ENCODE measurements around the gene CPLX3.

Gene CPLX3

GRCh38 chr15:74824976-74825375 lies 1.5 kb upstream of the CPLX3 start:
- Histone ChIP-seq H3K9ac (ENCODE audit: low read depth, low read length) (no peak overlapping the region), H3K4me2 (ENCODE audit: low read length) (no peak overlapping the region), H3K27me3 (ENCODE audit: control insufficient read depth, insufficient read depth, low read length) (peaks cover 73% of the 10 kb centered on the region), H3K4me1 (ENCODE audit: control insufficient read depth, insufficient read depth, low read length) (peaks cover 7% of the 10 kb centered on the region), H3K9me3 (replicated peaks; ENCODE audit: low read length) (no peaks in the 10 kb centered on the region), H3K4me3 (ENCODE audit: low read length) (no peak overlapping the region), H3K36me3 (ENCODE audit: insufficient read depth, low read length) (no peaks in the 10 kb centered on the region)

- no peaks in the 10 kb centered on the region for H3K9me3 ChIP-seq (replicated peaks; ENCODE audit: low read length)
- H3K4me3 ChIP-seq (ENCODE audit: low read length): no peak overlapping the region
- peaks cover 7% of the 10 kb centered on the region for H3K4me1 ChIP-seq (ENCODE audit: control insufficient read depth, insufficient read depth, low read length)
- H3K9ac ChIP-seq (ENCODE audit: low read depth, low read length): no peak overlapping the region
- H3K36me3 ChIP-seq (ENCODE audit: insufficient read depth, low read length): no peaks in the 10 kb centered on the region
- H3K4me2 ChIP-seq (ENCODE audit: low read length): no peak overlapping the region
- H3K27me3 ChIP-seq (ENCODE audit: control insufficient read depth, insufficient read depth, low read length): peaks cover 64% of the 10 kb centered on the region
Observed at GRCh38 chr15:74825866-74826265, 561 bp upstream of the CPLX3 start.

GRCh38 chr15:74826921-74827320 lies 494 bp downstream of the CPLX3 start:
- Histone ChIP-seq H3K36me3 (ENCODE audit: insufficient read depth, low read length) (no peaks in the 10 kb centered on the region), H3K4me2 (ENCODE audit: low read length) (no peak overlapping the region), H3K27me3 (ENCODE audit: control insufficient read depth, insufficient read depth, low read length) (peaks cover 59% of the 10 kb centered on the region), H3K9ac (ENCODE audit: low read depth, low read length) (no peak overlapping the region), H3K9me3 (replicated peaks; ENCODE audit: low read length) (no peaks in the 10 kb centered on the region), H3K4me3 (ENCODE audit: low read length) (no peak overlapping the region), H3K4me1 (ENCODE audit: control insufficient read depth, insufficient read depth, low read length) (peaks cover 7% of the 10 kb centered on the region)

GRCh38 chr15:74827614-74828013 lies 1.2 kb downstream of the CPLX3 start:
- no peaks in the 10 kb centered on the region for H3K9me3 ChIP-seq (replicated peaks; ENCODE audit: low read length)
- H3K36me3 ChIP-seq (ENCODE audit: insufficient read depth, low read length): no peaks in the 10 kb centered on the region
- H3K27me3 ChIP-seq (ENCODE audit: control insufficient read depth, insufficient read depth, low read length): peaks cover 56% of the 10 kb centered on the region
- peaks cover 7% of the 10 kb centered on the region for H3K4me1 ChIP-seq (ENCODE audit: control insufficient read depth, insufficient read depth, low read length)
- H3K4me3 ChIP-seq (ENCODE audit: low read length): no peak overlapping the region
- no peak overlapping the region for H3K9ac ChIP-seq (ENCODE audit: low read depth, low read length)
- no peak overlapping the region for H3K4me2 ChIP-seq (ENCODE audit: low read length)

- Histone ChIP-seq H3K9ac (ENCODE audit: low read depth, low read length) (no peak overlapping the region), H3K4me1 (ENCODE audit: control insufficient read depth, insufficient read depth, low read length) (peaks cover 7% of the 10 kb centered on the region), H3K36me3 (ENCODE audit: insufficient read depth, low read length) (no peaks in the 10 kb centered on the region), H3K27me3 (ENCODE audit: control insufficient read depth, insufficient read depth, low read length) (peaks cover 47% of the 10 kb centered on the region), H3K4me2 (ENCODE audit: low read length) (no peak overlapping the region), H3K4me3 (ENCODE audit: low read length) (no peak overlapping the region), H3K9me3 (replicated peaks; ENCODE audit: low read length) (no peaks in the 10 kb centered on the region)
Observed at GRCh38 chr15:74828835-74829234, 2.4 kb downstream of the CPLX3 start.

GRCh38 chr15:74829486-74829885 lies 3.1 kb downstream of the CPLX3 start:
- H3K36me3 ChIP-seq (ENCODE audit: insufficient read depth, low read length): no peaks in the 10 kb centered on the region
- H3K4me2 ChIP-seq (ENCODE audit: low read length): no peak overlapping the region
- no peak overlapping the region for H3K9ac ChIP-seq (ENCODE audit: low read depth, low read length)
- H3K9me3 ChIP-seq (replicated peaks; ENCODE audit: low read length): no peaks in the 10 kb centered on the region
- H3K27me3 ChIP-seq (ENCODE audit: control insufficient read depth, insufficient read depth, low read length): peaks cover 40% of the 10 kb centered on the region
- peaks cover 7% of the 10 kb centered on the region for H3K4me1 ChIP-seq (ENCODE audit: control insufficient read depth, insufficient read depth, low read length)
- H3K4me3 ChIP-seq (ENCODE audit: low read length): no peak overlapping the region

GRCh38 chr15:74829991-74830390 lies 3.6 kb downstream of the CPLX3 start:
- no peak overlapping the region for H3K4me3 ChIP-seq (ENCODE audit: low read length)
- H3K9me3 ChIP-seq (replicated peaks; ENCODE audit: low read length): no peaks in the 10 kb centered on the region
- no peaks in the 10 kb centered on the region for H3K36me3 ChIP-seq (ENCODE audit: insufficient read depth, low read length)
- H3K4me2 ChIP-seq (ENCODE audit: low read length): no peak overlapping the region
- peaks cover 7% of the 10 kb centered on the region for H3K4me1 ChIP-seq (ENCODE audit: control insufficient read depth, insufficient read depth, low read length)
- peaks cover 36% of the 10 kb centered on the region for H3K27me3 ChIP-seq (ENCODE audit: control insufficient read depth, insufficient read depth, low read length)
- H3K9ac ChIP-seq (ENCODE audit: low read depth, low read length): no peak overlapping the region

GRCh38 chr15:74830868-74831267 lies 4.4 kb downstream of the CPLX3 start:
- H3K36me3 ChIP-seq (ENCODE audit: insufficient read depth, low read length): no peaks in the 10 kb centered on the region
- H3K4me3 ChIP-seq (ENCODE audit: low read length): no peak overlapping the region
- no peak overlapping the region for H3K9ac ChIP-seq (ENCODE audit: low read depth, low read length)
- H3K27me3 ChIP-seq (ENCODE audit: control insufficient read depth, insufficient read depth, low read length): peaks cover 27% of the 10 kb centered on the region
- H3K9me3 ChIP-seq (replicated peaks; ENCODE audit: low read length): no peaks in the 10 kb centered on the region
- peaks cover 7% of the 10 kb centered on the region for H3K4me1 ChIP-seq (ENCODE audit: control insufficient read depth, insufficient read depth, low read length)
- H3K4me2 ChIP-seq (ENCODE audit: low read length): no peak overlapping the region

- H3K4me1 ChIP-seq (ENCODE audit: control insufficient read depth, insufficient read depth, low read length): peaks cover 7% of the 10 kb centered on the region
- no peak overlapping the region for H3K4me2 ChIP-seq (ENCODE audit: low read length)
- H3K9me3 ChIP-seq (replicated peaks; ENCODE audit: low read length): no peaks in the 10 kb centered on the region
- H3K9ac ChIP-seq (ENCODE audit: low read depth, low read length): no peak overlapping the region
- H3K27me3 ChIP-seq (ENCODE audit: control insufficient read depth, insufficient read depth, low read length): peaks cover 19% of the 10 kb centered on the region
- H3K4me3 ChIP-seq (ENCODE audit: low read length): no peak overlapping the region
- H3K36me3 ChIP-seq (ENCODE audit: insufficient read depth, low read length): no peaks in the 10 kb centered on the region
Observed at GRCh38 chr15:74831813-74832495, 5.5 kb downstream of the CPLX3 start.

GRCh38 chr15:74832826-74833225 lies 6.4 kb downstream of the CPLX3 start:
- Histone ChIP-seq H3K9me3 (replicated peaks; ENCODE audit: low read length) (no peaks in the 10 kb centered on the region), H3K4me3 (ENCODE audit: low read length) (no peak overlapping the region), H3K4me2 (ENCODE audit: low read length) (no peak overlapping the region), H3K36me3 (ENCODE audit: insufficient read depth, low read length) (no peaks in the 10 kb centered on the region), H3K9ac (ENCODE audit: low read depth, low read length) (no peak overlapping the region), H3K4me1 (ENCODE audit: control insufficient read depth, insufficient read depth, low read length) (peaks cover 7% of the 10 kb centered on the region), H3K27me3 (ENCODE audit: control insufficient read depth, insufficient read depth, low read length) (peaks cover 10% of the 10 kb centered on the region)

GRCh38 chr15:74833376-74834107 lies 7.1 kb downstream of the CPLX3 start:
- Histone ChIP-seq H3K9ac (ENCODE audit: low read depth, low read length) (no peak overlapping the region), H3K36me3 (ENCODE audit: insufficient read depth, low read length) (no peaks in the 10 kb centered on the region), H3K4me1 (ENCODE audit: control insufficient read depth, insufficient read depth, low read length) (peaks cover 7% of the 10 kb centered on the region), H3K4me2 (ENCODE audit: low read length) (no peak overlapping the region), H3K9me3 (replicated peaks; ENCODE audit: low read length) (no peaks in the 10 kb centered on the region), H3K4me3 (ENCODE audit: low read length) (no peak overlapping the region), H3K27me3 (ENCODE audit: control insufficient read depth, insufficient read depth, low read length) (peaks cover 3% of the 10 kb centered on the region)

Measured in skeletal muscle satellite cell (primary cell).